Dedifferentiated amniotic fluid mesenchymal stem cell (primary cell): ENCODE measurements around the gene ZNF205.
"Not testable (repeated sequence)": the region's sequence is repeated elsewhere in the genome, so short reads cannot be mapped to it uniquely, and the experiment has no call there.

Experiments used
- DNase-seq: peaks from one replicate; pipeline ENCODE4 v3.0.0-alpha.2; 2016; ENCODE audit errors: extremely low spot score

Gene ZNF205

DNA sequence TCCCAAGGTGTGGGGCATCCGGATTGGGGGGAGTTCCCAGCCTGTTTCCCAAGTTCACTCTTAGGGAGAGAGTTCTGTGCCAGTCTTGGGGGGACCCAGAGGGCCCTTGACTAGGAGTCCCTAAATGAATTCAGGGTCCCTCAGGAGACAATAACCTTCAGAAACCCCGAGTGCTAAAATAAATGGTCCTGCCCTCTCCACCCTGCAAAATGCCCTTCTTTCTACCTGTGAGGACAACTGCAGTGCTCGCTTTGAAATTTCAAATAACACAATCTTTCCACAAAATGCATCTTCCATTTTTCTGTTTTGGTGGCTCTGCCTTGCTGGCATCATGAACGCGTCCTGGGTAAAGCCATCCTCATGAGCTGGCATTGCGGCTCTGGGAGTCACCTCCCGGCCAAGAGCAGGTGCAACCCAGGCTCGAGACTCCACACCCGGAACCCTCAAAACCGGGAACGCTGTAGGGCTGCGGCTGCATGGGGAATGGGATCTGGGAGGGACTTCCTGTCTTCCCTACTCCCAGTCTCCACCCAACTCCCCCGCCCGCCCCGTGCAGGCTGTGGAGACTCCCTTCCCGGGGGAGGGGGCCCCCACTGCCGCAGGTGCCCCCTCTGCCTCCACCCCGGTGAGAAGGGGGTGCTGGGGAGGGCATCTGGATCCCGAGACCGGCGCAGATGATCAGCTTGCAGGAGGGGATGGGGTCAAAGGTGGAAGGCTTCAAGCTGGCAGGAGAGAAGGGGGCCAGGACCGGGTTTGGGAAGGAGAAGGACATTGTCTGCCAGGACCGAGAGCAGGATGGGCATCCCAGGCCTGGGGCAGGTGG is at the start of gene ZNF205:
Gene ZNF205, plus strand, starts transcription at position 529 of the 823 bp plus-strand sequence. CDS start 845 bp downstream, outside the sequence.
- DNase-seq: peak; percentile 49

DNA sequence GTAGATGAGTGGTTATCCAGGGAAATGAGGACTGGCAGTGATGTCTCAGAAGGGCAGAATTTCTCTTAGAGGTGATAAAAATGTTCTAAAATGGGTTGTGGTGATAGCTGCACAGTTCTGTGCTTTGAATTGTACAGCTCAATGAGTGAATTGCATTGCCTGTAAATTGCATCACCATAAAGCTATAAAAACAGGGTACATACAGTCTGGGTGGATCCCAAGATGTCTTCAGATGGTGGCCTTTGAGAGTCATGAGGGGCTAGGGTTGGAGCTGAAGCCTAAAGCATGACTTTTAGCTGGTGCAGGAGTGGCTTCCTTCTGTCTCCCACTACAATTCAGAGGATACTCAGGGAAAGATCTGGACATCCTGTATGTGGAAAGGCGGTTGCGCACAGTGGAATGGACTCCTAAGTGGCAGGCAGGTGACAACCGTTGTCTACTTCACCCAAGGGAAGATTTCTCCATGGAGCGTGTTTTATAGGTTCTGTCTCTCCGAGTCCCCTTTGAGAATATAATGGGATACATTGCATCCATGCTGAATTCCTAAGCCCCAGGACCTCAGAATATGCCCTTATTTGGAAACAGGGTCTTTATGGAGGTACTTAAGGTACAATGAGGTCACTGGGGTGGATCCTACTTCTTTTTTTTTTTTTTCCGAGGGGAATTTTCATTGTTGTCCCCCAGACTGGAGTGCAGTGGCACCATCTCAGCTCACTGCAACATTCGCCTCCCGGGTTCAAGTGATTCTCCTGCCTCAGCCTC is 48.6 kb upstream of the ZNF205 start:
- no peak for DNase-seq

DNA sequence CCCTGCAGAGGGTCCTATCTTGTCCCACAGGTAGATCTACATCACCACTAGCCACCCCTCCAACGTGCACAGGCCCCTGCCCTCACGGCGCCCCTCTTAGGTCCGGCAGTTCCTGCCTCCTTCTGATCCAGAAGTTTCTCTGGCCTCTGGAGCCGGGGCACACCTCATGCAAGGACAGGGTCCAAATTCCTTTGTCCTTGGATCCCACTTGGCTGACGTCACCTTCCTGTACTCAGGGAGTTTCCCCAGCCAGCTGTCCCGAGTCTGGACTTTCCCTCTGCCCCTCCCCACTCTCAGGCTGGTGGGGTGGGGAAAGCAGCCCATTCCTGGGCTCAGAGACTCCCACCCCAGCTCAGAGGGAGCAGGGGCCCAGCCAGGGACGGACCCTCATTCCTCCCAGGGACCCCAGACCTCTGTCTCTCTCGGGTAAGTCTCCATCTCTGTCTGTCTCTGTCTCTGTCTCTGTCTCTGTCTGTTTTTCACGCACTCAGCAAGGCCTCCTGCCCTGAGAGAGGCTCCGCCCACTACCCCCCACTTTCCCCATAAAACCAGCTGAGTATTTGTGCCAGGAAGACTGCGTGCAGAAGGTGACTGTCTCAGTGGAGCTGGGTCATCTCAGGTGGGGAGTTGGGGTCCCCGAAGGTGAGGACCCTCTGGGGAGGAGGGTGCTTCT is 47.2 kb upstream of the ZNF205 start, which contains the start of gene IL32:
Gene IL32, plus strand, starts transcription at position 572 of the 673 bp plus-strand sequence. CDS start 172 bp downstream, outside the sequence.
- DNase-seq: peak; percentile 73

DNA sequence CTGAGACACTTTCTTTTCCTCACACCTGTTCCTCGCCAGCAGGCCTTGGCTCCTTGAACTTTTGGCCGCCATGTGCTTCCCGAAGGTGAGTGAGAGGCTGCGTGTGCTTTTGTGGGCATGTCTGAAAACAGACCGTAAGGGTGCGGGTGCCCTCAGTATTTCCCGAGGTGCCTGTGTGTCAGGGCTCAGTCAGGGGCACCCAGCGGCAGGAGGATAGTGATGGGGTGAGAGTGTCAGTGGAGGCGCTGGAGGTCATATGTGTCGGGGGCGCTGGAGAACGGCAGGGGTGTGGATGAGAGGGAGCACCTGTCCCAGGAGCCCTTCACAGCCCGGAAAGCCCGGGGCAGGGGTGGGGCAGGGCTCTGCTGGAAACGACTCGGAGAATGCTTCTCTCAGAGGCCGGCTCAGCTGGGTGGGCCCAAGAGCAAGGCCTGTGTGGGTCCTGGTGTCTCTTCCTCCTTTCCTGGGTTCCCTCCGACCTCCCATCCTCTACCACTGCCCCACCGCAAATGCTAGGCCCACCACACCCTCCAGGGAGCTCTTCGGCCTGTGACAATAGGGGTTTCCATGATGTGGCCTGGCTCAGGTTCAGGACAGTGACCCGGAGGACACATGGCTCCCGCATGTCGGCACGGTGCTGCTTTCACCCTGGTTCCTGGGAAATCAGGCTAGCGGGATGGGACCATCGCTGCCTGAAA is 46.5 kb upstream of the ZNF205 start:
- DNase-seq: no peak

GRCh38 chr16:3066440-3066748 is 46.0 kb upstream of the ZNF205 start:
- DNase-seq: no peak

GRCh38 chr16:3068487-3068886 is 43.9 kb upstream of the ZNF205 start:
- no peak for DNase-seq

GRCh38 chr16:3069146-3069545 is 43.2 kb upstream of the ZNF205 start:
- not testable (repeated sequence) for DNase-seq

GRCh38 chr16:3070608-3071111 is 41.7 kb upstream of the ZNF205 start:
- no peak for DNase-seq

DNA sequence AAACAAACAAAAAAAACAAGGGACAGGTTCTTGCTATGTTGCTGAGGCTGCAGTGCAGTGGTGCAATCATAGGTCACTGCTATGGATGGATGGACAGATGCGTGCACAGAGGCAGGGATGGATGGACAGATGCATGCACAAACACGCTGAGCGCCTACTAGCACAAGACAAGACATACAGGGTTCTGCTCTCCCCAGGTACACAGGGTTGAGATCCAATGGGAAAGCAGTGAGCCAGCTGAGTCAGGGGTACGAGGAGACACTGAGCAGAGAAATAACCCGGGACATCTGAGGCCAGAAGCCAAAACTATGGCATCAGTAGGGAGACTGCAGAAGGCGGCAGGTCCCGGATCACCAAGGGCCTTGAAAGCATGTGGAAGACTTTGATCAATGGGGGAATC is 40.7 kb upstream of the ZNF205 start:
- no peak for DNase-seq

GRCh38 chr16:3072148-3072547 is 40.2 kb upstream of the ZNF205 start:
- DNase-seq: not testable (repeated sequence)

DNA sequence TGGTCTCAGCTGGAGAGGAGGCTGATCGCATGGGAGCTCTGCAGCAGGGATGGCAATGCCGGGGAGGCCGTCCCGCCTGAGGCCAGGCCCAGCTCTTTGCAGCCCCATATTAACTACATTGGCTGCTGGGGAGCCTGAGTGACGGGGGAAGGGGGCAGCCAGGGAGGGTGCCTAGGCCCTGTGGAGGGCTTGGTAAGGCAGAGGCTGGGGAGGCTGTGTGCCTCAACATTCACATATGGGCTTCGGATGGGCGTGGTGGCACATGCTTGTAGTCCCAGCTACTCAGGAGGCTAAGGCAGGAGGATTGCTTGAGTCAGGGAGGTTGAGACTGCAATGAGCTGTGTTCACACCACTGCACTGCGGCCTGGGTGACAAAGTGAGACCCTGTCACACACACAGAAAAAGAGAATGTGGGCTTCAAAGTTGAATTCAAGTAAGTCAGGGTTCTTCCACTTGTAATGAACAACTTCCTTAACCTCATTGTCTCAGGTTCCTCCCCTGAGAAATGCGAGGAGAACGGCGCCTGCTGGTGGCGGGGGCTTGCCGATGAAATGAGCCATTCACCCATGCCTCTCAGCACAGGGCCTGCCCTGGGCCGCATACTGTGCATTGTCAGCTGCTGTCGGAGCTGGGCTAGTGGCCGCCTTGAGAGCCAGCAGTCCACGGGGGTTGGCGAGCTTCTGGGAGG is 39.7 kb upstream of the ZNF205 start:
- not testable (repeated sequence) for DNase-seq

- no peak for DNase-seq
Observed at GRCh38 chr16:3073448-3073847, 38.9 kb upstream of the ZNF205 start.

DNA sequence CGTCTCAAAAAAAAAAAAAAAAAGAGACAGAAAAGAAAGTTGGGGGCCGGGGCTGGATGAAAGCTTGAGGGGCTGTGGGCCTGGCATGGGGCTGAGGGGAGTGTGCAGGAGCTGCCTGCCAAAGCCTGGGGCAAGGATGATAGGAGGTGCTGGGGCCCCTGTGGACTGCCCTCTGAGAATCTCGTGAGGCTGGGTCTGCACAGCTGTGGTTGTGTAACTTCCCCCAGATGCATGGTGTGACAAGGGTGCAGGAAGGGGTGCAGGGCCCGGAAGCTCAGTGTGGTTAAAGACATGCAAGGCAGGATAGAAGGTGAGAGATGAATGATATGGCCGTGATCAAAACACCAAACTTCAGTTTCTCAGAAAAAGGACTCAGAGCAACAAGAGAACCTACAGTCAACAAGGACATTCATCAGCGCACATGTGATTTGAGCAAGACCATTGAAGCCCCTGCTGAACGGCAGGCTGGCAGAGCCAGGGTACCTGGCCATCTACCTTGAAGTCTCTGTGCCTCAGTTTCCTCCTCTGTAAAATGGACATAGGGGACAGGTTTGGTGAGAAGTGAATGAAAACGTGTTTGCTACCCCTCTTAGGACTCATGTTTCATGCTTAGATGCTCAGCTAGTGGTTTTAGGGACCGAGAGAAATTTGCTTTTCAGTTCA is 37.4 kb upstream of the ZNF205 start:
- DNase-seq: no peak

DNA sequence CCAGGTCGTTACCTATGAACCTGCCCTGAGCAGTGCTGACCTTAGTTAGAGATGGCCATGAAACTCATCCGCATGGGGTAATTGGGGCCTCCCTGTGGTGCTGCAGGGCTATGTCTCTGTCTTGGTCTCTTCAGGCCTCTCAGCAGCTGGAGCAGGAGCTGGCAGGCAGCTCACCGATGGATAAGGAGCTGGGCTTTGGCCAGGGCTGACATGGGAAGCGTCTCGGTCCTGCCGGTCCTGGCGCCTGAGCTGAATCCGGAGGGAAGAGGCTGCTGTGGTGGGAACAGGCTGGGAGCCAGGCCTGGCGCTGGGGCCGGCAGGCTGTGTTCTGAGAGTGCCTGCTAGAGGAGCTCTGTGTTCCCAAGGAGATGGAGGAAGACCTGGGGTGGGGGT is 36.9 kb upstream of the ZNF205 start:
- no peak for DNase-seq

DNA sequence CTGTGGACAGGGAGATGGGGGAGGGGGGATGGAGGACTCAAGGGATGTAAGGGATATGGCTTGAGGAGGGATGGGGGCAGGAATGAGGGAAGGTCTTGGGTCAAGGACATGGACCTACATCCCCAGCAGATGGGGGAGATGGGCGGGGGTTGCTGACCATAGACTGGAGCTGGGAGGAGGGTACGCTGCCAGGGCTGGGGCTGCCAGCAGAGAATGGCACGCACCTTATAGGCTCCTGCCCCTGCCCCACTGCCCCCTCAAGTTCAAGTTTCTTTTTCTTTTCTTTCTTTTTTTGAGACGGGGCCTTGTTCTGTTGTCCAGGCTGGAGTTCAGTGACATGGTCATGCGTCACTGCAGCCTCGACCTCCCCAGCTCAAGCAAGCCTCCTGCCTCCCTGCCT is 36.4 kb upstream of the ZNF205 start:
- not testable (repeated sequence) for DNase-seq

DNA sequence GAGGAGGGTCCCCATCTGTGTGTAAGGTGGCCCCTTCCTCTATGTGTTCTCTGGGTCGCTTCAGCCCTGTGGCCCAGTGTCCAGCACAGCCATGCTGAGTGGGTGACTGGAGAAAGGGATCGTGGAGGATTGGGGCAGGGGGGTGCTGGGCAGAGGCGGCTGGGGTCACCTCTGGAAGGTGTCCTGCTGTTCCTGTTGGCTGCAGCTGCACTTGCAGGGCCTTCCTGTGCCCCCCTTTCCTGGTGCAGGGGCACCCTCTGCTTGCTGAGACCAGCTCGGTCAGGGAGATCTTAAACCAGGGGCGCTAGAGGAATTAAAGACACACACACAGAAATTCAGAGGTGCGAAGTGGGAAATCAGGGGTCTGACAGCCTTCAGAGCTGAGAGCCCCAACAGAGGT is 35.8 kb upstream of the ZNF205 start:
- DNase-seq: no peak

DNA sequence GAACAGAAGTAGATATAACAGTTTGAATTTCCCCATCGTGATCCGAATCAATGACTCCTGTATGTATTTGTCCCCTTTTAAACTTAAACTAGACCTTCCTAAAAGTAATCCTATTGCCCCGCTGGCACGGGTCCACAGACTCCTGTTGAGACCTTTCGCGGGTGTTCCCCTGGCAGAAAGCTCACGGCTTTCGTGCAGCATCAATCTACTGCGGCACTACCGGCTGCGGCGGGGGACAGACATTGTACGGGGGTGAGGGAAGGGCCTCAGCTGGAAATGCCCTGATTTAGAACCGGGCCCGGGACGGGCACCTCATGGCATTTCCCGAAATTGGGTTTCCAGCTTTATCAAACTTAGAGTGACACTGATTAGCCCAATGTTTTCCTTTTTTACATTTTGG is 32.4 kb upstream of the ZNF205 start:
- no peak for DNase-seq

GRCh38 chr16:3081957-3082356 is 30.4 kb upstream of the ZNF205 start:
- DNase-seq: not testable (repeated sequence)

GRCh38 chr16:3083408-3083807 is 29.0 kb upstream of the ZNF205 start:
- DNase-seq: not testable (repeated sequence)

GRCh38 chr16:3084491-3084890 is 27.9 kb upstream of the ZNF205 start:
- DNase-seq: no peak
